H9 (cell line): ENCODE data around the gene ABHD11. TPM values are rescaled to one million over a fixed set of nuclear protein-coding genes. Genes with fewer than 3 reads are reported as not detected.
A peak's percentile ranks its signal among the peaks of the same experiment; 100 is the strongest.

Source experiments
- DNase-seq: peaks from one replicate; pipeline ENCODE4 v3.0.0-alpha.2; 2017
- H2AFZ ChIP-seq: one replicate; pipeline ENCODE4 v1.6.1; 2013; ENCODE audit warnings: mild to moderate bottlenecking, low read length, control low read depth, moderate library complexity
- H2AK5ac ChIP-seq: 2 replicates; pipeline ENCODE4 v1.6.1; 2013; ENCODE audit warnings: low read length, control low read depth, mixed read lengths; ENCODE audit not compliant: insufficient read length
- H2BK120ac ChIP-seq: one replicate; pipeline ENCODE4 v1.6.1; 2013; ENCODE audit warnings: low read depth, mild to moderate bottlenecking, low read length, control low read depth, inconsistent platforms; ENCODE audit not compliant: poor library complexity, severe bottlenecking
- H2BK12ac ChIP-seq: 2 replicates; pipeline ENCODE4 v1.6.1; 2013; ENCODE audit warnings: low read length, control low read depth, mixed read lengths, low read depth; ENCODE audit not compliant: insufficient read length
- H2BK15ac ChIP-seq: 2 replicates; pipeline ENCODE4 v1.6.1; 2013; ENCODE audit warnings: low read depth, low read length, control low read depth
- H2BK20ac ChIP-seq: one replicate; pipeline ENCODE4 v1.6.1; 2013; ENCODE audit warnings: low read depth, mild to moderate bottlenecking, low read length, control low read depth, inconsistent platforms; ENCODE audit not compliant: poor library complexity, severe bottlenecking
- H2BK5ac ChIP-seq: 2 replicates; pipeline ENCODE4 v1.6.1; 2013; ENCODE audit warnings: low read length, control low read depth, mixed read lengths; ENCODE audit not compliant: insufficient read length
- H3K14ac ChIP-seq: 2 replicates; pipeline ENCODE4 v1.6.1; 2013; ENCODE audit warnings: low read length, control low read depth; ENCODE audit not compliant: insufficient read depth
- H3K18ac ChIP-seq: 2 replicates; pipeline ENCODE4 v1.6.1; 2013; ENCODE audit warnings: low read depth, mild to moderate bottlenecking, mixed read lengths, low read length, control low read depth; ENCODE audit not compliant: insufficient read length
- H3K23ac ChIP-seq: 2 replicates; pipeline ENCODE4 v1.6.1; 2013; ENCODE audit warnings: low read length, control low read depth, mixed read lengths, low read depth; ENCODE audit not compliant: insufficient read length
- H3K23me2 ChIP-seq: 2 replicates; pipeline ENCODE4 v1.6.1; 2013; ENCODE audit warnings: low read depth, mild to moderate bottlenecking, mixed read lengths, low read length, control low read depth; ENCODE audit not compliant: insufficient read length, poor library complexity, severe bottlenecking
- H3K27ac ChIP-seq: 2 replicates; pipeline ENCODE4 v1.5.1; 2013; ENCODE audit warnings: low read length, control low read depth, mixed read lengths, low read depth; ENCODE audit not compliant: insufficient read length
- H3K27me3 ChIP-seq: 2 replicates; pipeline ENCODE4 v1.6.1; 2013; ENCODE audit warnings: low read length, control low read depth, inconsistent platforms; ENCODE audit not compliant: insufficient read depth
- H3K4ac ChIP-seq: 2 replicates; pipeline ENCODE4 v1.6.1; 2013; ENCODE audit warnings: low read depth, mild to moderate bottlenecking, control low read depth, inconsistent platforms, low read length, moderate library complexity
- H3K4me1 ChIP-seq: 2 replicates; pipeline ENCODE4 v1.6.1; 2013; ENCODE audit warnings: low read length, control low read depth, inconsistent platforms; ENCODE audit not compliant: insufficient read depth
- H3K4me2 ChIP-seq: 2 replicates; pipeline ENCODE4 v1.6.1; 2013; ENCODE audit warnings: low read length, control low read depth, mixed read lengths; ENCODE audit not compliant: insufficient read length, insufficient read depth
- H3K56ac ChIP-seq: 2 replicates; pipeline ENCODE4 v1.6.1; 2013; ENCODE audit warnings: low read depth, mild to moderate bottlenecking, mixed read lengths, low read length, control low read depth; ENCODE audit not compliant: insufficient read length
- H3K79me1 ChIP-seq: 2 replicates; pipeline ENCODE4 v1.6.1; 2013; ENCODE audit warnings: low read depth, mild to moderate bottlenecking, moderate library complexity, low read length, control low read depth, inconsistent platforms; ENCODE audit not compliant: insufficient read depth, poor library complexity, severe bottlenecking
- H3K79me2 ChIP-seq: 2 replicates; pipeline ENCODE4 v1.6.1; 2013; ENCODE audit warnings: low read length, control low read depth, inconsistent platforms; ENCODE audit not compliant: insufficient read depth
- H3K9ac ChIP-seq: 2 replicates; pipeline ENCODE4 v1.6.1; 2013; ENCODE audit warnings: low read length, control low read depth, mixed read lengths; ENCODE audit not compliant: insufficient read length; ENCODE audit errors: extremely low read depth
- H3K9me3 ChIP-seq: one replicate; pipeline ENCODE4 v1.6.1; 2013; ENCODE audit warnings: low read depth, low read length, inconsistent platforms; ENCODE audit not compliant: control insufficient read depth
- H3T11ph ChIP-seq: one replicate; pipeline ENCODE4 v1.6.1; 2013; ENCODE audit warnings: mild to moderate bottlenecking, low read length, control low read depth, inconsistent platforms
- H4K20me1 ChIP-seq: one replicate; pipeline ENCODE4 v1.6.1; 2013; ENCODE audit not compliant: control insufficient read depth, insufficient read length, insufficient read depth
- H4K5ac ChIP-seq: 2 replicates; pipeline ENCODE4 v1.6.1; 2013; ENCODE audit warnings: low read depth, mild to moderate bottlenecking, mixed read lengths, low read length, control low read depth; ENCODE audit not compliant: insufficient read length
- H4K8ac ChIP-seq: replicated peaks from 2 replicates; pipeline ENCODE4 v1.6.1; 2013; ENCODE audit warnings: low read length, control low read depth, mixed read lengths, low read depth; ENCODE audit not compliant: insufficient read length
- H4K91ac ChIP-seq: 2 replicates; pipeline ENCODE4 v1.6.1; 2013; ENCODE audit warnings: low read depth, mild to moderate bottlenecking, moderate library complexity, mixed read lengths, low read length, control low read depth; ENCODE audit not compliant: insufficient read length
- H3K27ac Mint-ChIP-seq, 3 experiments: 2 replicates in 2 of 3; 3 replicates in 1 of 3; pipeline ENCODE4 v1.8.0; 2020 to 2021; ENCODE audit warnings: mixed read lengths in 3 of 3, mild to moderate bottlenecking in 1 of 3, moderate library complexity in 1 of 3
- H3K27me3 Mint-ChIP-seq: 2 replicates; pipeline ENCODE4 v1.8.0; 2021; ENCODE audit warnings: low read depth, mild to moderate bottlenecking, moderate library complexity, mixed read lengths
- H3K36me3 Mint-ChIP-seq, 3 experiments: 2 replicates in 2 of 3; 3 replicates in 1 of 3; pipeline ENCODE4 v1.8.0; 2020 to 2021; ENCODE audit warnings: low read depth in 3 of 3, mixed read lengths in 3 of 3; ENCODE audit not compliant: insufficient read depth in 1 of 3
- H3K4me1 Mint-ChIP-seq, 2 experiments: 2 replicates each; pipeline ENCODE4 v1.8.0; 2020; ENCODE audit warnings: mixed read lengths in 2 of 2
- H3K4me3 Mint-ChIP-seq, 2 experiments: 2 replicates in 1 of 2; 3 replicates in 1 of 2; pipeline ENCODE4 v1.8.0; 2020 to 2021; ENCODE audit warnings: mild to moderate bottlenecking in 2 of 2, mixed read lengths in 2 of 2, moderate library complexity in 1 of 2
- H3K9me3 Mint-ChIP-seq, 2 experiments: 2 replicates in 1 of 2; 3 replicates in 1 of 2; pipeline ENCODE4 v1.8.0; 2020; ENCODE audit warnings: mild to moderate bottlenecking in 2 of 2, mixed read lengths in 2 of 2, moderate library complexity in 1 of 2
- WGBS: extraction: QIAGEN DNeasy Blood & Tissue Kit; methylation state at CpG from one replicate; pipeline ENCODE4 v1.1.7; 2013; ENCODE audit warnings: missing lambda C conversion rate, low lambda C conversion rate, mixed read lengths; ENCODE audit not compliant: insufficient read length; ENCODE audit errors: extremely low coverage; 5-methylcytosine and 5-hydroxymethylcytosine counted together
- total RNA-seq: library from RNA; stranded (reverse); gene quantifications from 2 replicates; pipeline ENCODE4 v1.2.1, GENCODE V29; 2021
- TF ChIP-seq, protein P1 (sequence below): fragments of 200-600 bp; sonication (generic); conservative IDR thresholded peaks from 3 replicates; pipeline ENCODE4 v1.8.0; 2021; ENCODE audit warnings: antibody characterized with exemption, mild to moderate bottlenecking

Gene ABHD11
- total RNA-seq, 1 experiment from 2014 or later: 34.4 TPM

DNA sequence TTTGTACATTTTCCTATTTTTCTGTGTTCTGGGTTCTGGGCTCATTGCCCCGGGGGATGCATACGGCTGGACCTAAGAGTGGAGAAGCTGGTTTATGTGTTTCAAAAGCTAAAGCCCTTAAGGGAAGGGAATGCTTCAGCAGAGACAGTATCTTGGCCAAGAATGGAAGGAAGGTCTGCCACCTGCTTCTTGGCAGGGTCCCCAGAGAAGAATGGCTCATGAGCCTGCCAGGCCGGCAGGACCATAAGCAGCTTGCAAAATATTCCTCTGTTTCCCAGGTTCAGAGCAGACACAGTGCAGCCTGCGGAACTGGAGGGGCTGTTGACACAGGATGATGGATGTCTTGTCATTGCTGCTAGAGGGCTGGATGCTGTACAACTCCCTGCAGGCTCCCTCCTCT lies 7.8 kb upstream of the ABHD11 start:
- H3K27ac Mint-ChIP-seq: peak overlapping the region in 1 of 3 experiments; percentile 50; a peak in 2 of 7 replicates
- no peak overlapping the region for H3K56ac ChIP-seq
- no peak overlapping the region for H3K14ac ChIP-seq
- no peak overlapping the region for H4K8ac ChIP-seq
- no peak overlapping the region for H2BK120ac ChIP-seq
- no peak overlapping the region for H3K27ac ChIP-seq
- TF ChIP-seq, protein P1, sequence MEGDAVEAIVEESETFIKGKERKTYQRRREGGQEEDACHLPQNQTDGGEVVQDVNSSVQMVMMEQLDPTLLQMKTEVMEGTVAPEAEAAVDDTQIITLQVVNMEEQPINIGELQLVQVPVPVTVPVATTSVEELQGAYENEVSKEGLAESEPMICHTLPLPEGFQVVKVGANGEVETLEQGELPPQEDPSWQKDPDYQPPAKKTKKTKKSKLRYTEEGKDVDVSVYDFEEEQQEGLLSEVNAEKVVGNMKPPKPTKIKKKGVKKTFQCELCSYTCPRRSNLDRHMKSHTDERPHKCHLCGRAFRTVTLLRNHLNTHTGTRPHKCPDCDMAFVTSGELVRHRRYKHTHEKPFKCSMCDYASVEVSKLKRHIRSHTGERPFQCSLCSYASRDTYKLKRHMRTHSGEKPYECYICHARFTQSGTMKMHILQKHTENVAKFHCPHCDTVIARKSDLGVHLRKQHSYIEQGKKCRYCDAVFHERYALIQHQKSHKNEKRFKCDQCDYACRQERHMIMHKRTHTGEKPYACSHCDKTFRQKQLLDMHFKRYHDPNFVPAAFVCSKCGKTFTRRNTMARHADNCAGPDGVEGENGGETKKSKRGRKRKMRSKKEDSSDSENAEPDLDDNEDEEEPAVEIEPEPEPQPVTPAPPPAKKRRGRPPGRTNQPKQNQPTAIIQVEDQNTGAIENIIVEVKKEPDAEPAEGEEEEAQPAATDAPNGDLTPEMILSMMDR: no peak
- H3K4ac ChIP-seq: no peak overlapping the region
- no peaks in the 10 kb centered on the region for H4K20me1 ChIP-seq
- no peak overlapping the region for H3T11ph ChIP-seq
- no peak overlapping the region for H2BK15ac ChIP-seq
- H3K23me2 ChIP-seq: no peaks in the 10 kb centered on the region
- no peaks in the 10 kb centered on the region for H3K9me3 ChIP-seq
- no peaks in the 10 kb centered on the region for H3K79me2 ChIP-seq
- no peak overlapping the region for H2AK5ac ChIP-seq
- H2BK20ac ChIP-seq: no peak overlapping the region
- no peaks in the 10 kb centered on the region for H3K79me1 ChIP-seq
- WGBS: no CpG with 5 or more reads among the region's 4 CpGs
- H2BK12ac ChIP-seq: no peak overlapping the region
- no peak overlapping the region for H2AFZ ChIP-seq
- peaks cover 3% of the 10 kb centered on the region for H3K27me3 Mint-ChIP-seq
- H3K9me3 Mint-ChIP-seq: peaks cover 0 to 6% of the 10 kb centered on the region in 2 experiments; a peak in 2 of 5 replicates
- peaks cover 42 to 47% of the 10 kb centered on the region in 2 experiments for H3K4me1 Mint-ChIP-seq
- H3K4me3 Mint-ChIP-seq: no peak overlapping the region
- no peaks in the 10 kb centered on the region for H3K27me3 ChIP-seq
- peaks cover 0 to 9% (median 1%) of the 10 kb centered on the region in 3 experiments; a peak in 4 of 7 replicates for H3K36me3 Mint-ChIP-seq
- no peak overlapping the region for H3K23ac ChIP-seq
- H4K91ac ChIP-seq: no peak overlapping the region
- no peak overlapping the region for H3K18ac ChIP-seq
- peaks cover 6% of the 10 kb centered on the region; the same call in 1 of the 2 replicates for H3K4me1 ChIP-seq
- no peak overlapping the region for H3K4me2 ChIP-seq
- DNase-seq: no peak
- no peak overlapping the region for H4K5ac ChIP-seq
- H2BK5ac ChIP-seq: no peak overlapping the region
- no peak overlapping the region for H3K9ac ChIP-seq
